H1 (cell line): ENCODE results near the gene PNPLA1. TPM values are rescaled to one million over a fixed set of nuclear protein-coding genes. Genes with fewer than 3 reads are reported as not detected.

Experiments used
- polyA plus RNA-seq, 7 experiments: library from polyadenylated mRNA; depleted of rRNA in 3 of 7; stranded (reverse) in 5 of 7; unstranded in 2 of 7; fragments of >200 nt in 5 of 7; fragments of 200-250 nt in 2 of 7; gene quantifications; 1 replicate in 5 of 7; 2 replicates in 1 of 7; 4 replicates in 1 of 7; pipeline versions ENCODE4 v1.2.1 to v1.2.3, GENCODE V29; 2011 to 2013; ENCODE audit warnings: missing spikeins in 2 of 7, mixed read lengths in 2 of 7
- total RNA-seq: library from RNA; stranded (reverse); fragmentation: NEBNext Ultra II Directional; extraction: Animal tissue kit (Norgen Biotek cat#: 25700); gene quantifications from 2 replicates; pipeline ENCODE4 v1.2.1, GENCODE V29; 2021
- TF ChIP-seq, protein P1 (sequence below): fragments of 300-600 bp; sonication (generic); IDR thresholded peaks from 2 replicates; pipeline ENCODE4 v1.7.1; 2012; ENCODE audit warnings: low read length, moderate library complexity, mild to moderate bottlenecking, inconsistent platforms; ENCODE audit not compliant: insufficient replicate concordance

The PNPLA1 gene
- total and polyA plus RNA-seq, 2 of the 8 experiments (the other 6 are each of a cell fraction or from before 2014, with no cell fraction given) = not detected

DNA sequence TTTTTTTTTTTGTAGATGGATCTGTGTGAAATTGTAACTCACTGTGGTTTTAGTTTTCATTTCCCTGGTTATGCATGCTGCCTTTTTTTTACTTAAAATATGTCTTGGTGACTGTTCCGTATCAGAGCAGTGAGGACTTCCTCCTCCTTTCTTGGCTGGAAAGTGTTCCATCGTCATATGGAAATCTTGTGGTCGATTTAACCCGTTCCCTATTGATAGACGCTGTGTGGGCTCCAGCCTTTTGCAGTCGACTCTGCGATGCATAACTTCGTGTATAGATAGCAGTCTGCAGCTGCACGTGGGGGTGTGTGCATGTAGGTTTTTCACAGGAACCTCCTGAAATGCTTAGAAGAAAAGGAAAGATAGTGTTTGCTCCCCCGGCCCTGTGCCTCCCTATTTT lies 28.1 kb upstream of the PNPLA1 start (continued):
- TF ChIP-seq, protein P1, sequence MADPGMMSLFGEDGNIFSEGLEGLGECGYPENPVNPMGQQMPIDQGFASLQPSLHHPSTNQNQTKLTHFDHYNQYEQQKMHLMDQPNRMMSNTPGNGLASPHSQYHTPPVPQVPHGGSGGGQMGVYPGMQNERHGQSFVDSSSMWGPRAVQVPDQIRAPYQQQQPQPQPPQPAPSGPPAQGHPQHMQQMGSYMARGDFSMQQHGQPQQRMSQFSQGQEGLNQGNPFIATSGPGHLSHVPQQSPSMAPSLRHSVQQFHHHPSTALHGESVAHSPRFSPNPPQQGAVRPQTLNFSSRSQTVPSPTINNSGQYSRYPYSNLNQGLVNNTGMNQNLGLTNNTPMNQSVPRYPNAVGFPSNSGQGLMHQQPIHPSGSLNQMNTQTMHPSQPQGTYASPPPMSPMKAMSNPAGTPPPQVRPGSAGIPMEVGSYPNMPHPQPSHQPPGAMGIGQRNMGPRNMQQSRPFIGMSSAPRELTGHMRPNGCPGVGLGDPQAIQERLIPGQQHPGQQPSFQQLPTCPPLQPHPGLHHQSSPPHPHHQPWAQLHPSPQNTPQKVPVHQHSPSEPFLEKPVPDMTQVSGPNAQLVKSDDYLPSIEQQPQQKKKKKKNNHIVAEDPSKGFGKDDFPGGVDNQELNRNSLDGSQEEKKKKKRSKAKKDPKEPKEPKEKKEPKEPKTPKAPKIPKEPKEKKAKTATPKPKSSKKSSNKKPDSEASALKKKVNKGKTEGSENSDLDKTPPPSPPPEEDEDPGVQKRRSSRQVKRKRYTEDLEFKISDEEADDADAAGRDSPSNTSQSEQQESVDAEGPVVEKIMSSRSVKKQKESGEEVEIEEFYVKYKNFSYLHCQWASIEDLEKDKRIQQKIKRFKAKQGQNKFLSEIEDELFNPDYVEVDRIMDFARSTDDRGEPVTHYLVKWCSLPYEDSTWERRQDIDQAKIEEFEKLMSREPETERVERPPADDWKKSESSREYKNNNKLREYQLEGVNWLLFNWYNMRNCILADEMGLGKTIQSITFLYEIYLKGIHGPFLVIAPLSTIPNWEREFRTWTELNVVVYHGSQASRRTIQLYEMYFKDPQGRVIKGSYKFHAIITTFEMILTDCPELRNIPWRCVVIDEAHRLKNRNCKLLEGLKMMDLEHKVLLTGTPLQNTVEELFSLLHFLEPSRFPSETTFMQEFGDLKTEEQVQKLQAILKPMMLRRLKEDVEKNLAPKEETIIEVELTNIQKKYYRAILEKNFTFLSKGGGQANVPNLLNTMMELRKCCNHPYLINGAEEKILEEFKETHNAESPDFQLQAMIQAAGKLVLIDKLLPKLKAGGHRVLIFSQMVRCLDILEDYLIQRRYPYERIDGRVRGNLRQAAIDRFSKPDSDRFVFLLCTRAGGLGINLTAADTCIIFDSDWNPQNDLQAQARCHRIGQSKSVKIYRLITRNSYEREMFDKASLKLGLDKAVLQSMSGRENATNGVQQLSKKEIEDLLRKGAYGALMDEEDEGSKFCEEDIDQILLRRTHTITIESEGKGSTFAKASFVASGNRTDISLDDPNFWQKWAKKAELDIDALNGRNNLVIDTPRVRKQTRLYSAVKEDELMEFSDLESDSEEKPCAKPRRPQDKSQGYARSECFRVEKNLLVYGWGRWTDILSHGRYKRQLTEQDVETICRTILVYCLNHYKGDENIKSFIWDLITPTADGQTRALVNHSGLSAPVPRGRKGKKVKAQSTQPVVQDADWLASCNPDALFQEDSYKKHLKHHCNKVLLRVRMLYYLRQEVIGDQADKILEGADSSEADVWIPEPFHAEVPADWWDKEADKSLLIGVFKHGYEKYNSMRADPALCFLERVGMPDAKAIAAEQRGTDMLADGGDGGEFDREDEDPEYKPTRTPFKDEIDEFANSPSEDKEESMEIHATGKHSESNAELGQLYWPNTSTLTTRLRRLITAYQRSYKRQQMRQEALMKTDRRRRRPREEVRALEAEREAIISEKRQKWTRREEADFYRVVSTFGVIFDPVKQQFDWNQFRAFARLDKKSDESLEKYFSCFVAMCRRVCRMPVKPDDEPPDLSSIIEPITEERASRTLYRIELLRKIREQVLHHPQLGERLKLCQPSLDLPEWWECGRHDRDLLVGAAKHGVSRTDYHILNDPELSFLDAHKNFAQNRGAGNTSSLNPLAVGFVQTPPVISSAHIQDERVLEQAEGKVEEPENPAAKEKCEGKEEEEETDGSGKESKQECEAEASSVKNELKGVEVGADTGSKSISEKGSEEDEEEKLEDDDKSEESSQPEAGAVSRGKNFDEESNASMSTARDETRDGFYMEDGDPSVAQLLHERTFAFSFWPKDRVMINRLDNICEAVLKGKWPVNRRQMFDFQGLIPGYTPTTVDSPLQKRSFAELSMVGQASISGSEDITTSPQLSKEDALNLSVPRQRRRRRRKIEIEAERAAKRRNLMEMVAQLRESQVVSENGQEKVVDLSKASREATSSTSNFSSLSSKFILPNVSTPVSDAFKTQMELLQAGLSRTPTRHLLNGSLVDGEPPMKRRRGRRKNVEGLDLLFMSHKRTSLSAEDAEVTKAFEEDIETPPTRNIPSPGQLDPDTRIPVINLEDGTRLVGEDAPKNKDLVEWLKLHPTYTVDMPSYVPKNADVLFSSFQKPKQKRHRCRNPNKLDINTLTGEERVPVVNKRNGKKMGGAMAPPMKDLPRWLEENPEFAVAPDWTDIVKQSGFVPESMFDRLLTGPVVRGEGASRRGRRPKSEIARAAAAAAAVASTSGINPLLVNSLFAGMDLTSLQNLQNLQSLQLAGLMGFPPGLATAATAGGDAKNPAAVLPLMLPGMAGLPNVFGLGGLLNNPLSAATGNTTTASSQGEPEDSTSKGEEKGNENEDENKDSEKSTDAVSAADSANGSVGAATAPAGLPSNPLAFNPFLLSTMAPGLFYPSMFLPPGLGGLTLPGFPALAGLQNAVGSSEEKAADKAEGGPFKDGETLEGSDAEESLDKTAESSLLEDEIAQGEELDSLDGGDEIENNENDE = no peak
